HEK293 (cell line): ENCODE results near the gene ABR.
A peak's percentile ranks its signal among the peaks of the same experiment; 100 is the strongest.

Experiments used
- CTCF ChIP-seq: fragments of 450-650 bp; formaldehyde crosslinking; IDR thresholded peaks from 2 replicates; pipeline ENCODE4 v1.5.1; 2016; ENCODE audit warnings: missing biosample characterization, missing genetic modification characterization
- GLIS2 ChIP-seq: fragments of 450-650 bp; formaldehyde crosslinking; IDR thresholded peaks from 2 replicates; pipeline ENCODE4 v1.5.1; 2016; ENCODE audit warnings: missing biosample characterization, missing genetic modification characterization
- PRDM1 ChIP-seq: fragments of 450-650 bp; formaldehyde crosslinking; IDR thresholded peaks from 2 replicates; pipeline ENCODE4; 2016; ENCODE audit warnings: missing biosample characterization, missing genetic modification characterization
- ZFP3 ChIP-seq: fragments of 450-650 bp; formaldehyde crosslinking; IDR thresholded peaks from 2 replicates; pipeline ENCODE4 v1.5.1; 2016; ENCODE audit warnings: low read depth, missing biosample characterization, missing genetic modification characterization
- ZNF23 ChIP-seq: fragments of 450-650 bp; formaldehyde crosslinking; IDR thresholded peaks from 2 replicates; pipeline ENCODE4 v1.5.1; 2016; ENCODE audit warnings: missing biosample characterization, missing genetic modification characterization, borderline replicate concordance
- ZNF311 ChIP-seq: fragments of 450-650 bp; formaldehyde crosslinking; IDR thresholded peaks from 2 replicates; pipeline ENCODE4 v1.5.1; 2017; ENCODE audit warnings: missing biosample characterization, missing genetic modification characterization, borderline replicate concordance
- ZNF449 ChIP-seq: fragments of 450-650 bp; formaldehyde crosslinking; IDR thresholded peaks from 2 replicates; pipeline ENCODE4 v1.5.1; 2017; ENCODE audit warnings: missing biosample characterization, mild to moderate bottlenecking, missing genetic modification characterization, moderate library complexity
- ZNF629 ChIP-seq: fragments of 450-650 bp; formaldehyde crosslinking; IDR thresholded peaks from 2 replicates; pipeline ENCODE4 v1.5.1; 2017; ENCODE audit warnings: missing biosample characterization, missing genetic modification characterization

- TF ChIP-seq CTCF (tag by site-specific recombination) (no peak), ZFP3 (tag by site-specific recombination) (no peak), PRDM1 (tag by site-specific recombination) (no peak), ZNF311 (tag by site-specific recombination) (no peak), GLIS2 (tag by site-specific recombination) (0 out of 2 replicates have a peak, but pooled peaks have one; percentile 20), ZNF449 (tag by site-specific recombination) (no peak), ZNF23 (no peak), ZNF629 (tag by site-specific recombination) (no peak)
Measured at GRCh38 chr17:1011760-1012735, 167.7 kb downstream of the ABR start.
